Measurements from ENCODE around the gene KRT25. TPM values are rescaled to one million over a fixed set of nuclear protein-coding genes. Genes with fewer than 3 reads are reported as not detected.

Gene KRT25
- total RNA-seq, 1 donor = not detected

GRCh38 chr17:40779181-40779909 is 24.2 kb upstream of the KRT25 start:
- no peak for DNase-seq (ENCODE audit: insufficient read length, low spot score, missing footprints)
- Histone ChIP-seq H3K79me2 (ENCODE audit: insufficient read depth, low read length) (no peaks in the 10 kb centered on the region), H3K27ac (ENCODE audit: low read depth, low read length) (no peak overlapping the region), H4K20me1 (ENCODE audit: insufficient read depth, low read length) (no peaks in the 10 kb centered on the region), H3K36me3 (ENCODE audit: insufficient read depth, low read length) (no peaks in the 10 kb centered on the region), H3K27me3 (ENCODE audit: insufficient read depth, low read length) (peaks cover 48% of the 10 kb centered on the region), H3K9me3 (ENCODE audit: low read depth, low read length) (no peaks in the 10 kb centered on the region), H2AFZ (ENCODE audit: low read length) (no peak overlapping the region), H3K4me1 (ENCODE audit: insufficient read depth, low read length) (no peaks in the 10 kb centered on the region), H3K4me3 (ENCODE audit: insufficient read depth, low read length) (no peak overlapping the region), H3K4me2 (ENCODE audit: insufficient read depth, low read length) (no peak overlapping the region)
- TF ChIP-seq, protein P1, sequence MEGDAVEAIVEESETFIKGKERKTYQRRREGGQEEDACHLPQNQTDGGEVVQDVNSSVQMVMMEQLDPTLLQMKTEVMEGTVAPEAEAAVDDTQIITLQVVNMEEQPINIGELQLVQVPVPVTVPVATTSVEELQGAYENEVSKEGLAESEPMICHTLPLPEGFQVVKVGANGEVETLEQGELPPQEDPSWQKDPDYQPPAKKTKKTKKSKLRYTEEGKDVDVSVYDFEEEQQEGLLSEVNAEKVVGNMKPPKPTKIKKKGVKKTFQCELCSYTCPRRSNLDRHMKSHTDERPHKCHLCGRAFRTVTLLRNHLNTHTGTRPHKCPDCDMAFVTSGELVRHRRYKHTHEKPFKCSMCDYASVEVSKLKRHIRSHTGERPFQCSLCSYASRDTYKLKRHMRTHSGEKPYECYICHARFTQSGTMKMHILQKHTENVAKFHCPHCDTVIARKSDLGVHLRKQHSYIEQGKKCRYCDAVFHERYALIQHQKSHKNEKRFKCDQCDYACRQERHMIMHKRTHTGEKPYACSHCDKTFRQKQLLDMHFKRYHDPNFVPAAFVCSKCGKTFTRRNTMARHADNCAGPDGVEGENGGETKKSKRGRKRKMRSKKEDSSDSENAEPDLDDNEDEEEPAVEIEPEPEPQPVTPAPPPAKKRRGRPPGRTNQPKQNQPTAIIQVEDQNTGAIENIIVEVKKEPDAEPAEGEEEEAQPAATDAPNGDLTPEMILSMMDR (IDR thresholded peaks at IDR 0.05; ENCODE audit: extremely low read depth, low read depth, low read length) = no peak

DNA sequence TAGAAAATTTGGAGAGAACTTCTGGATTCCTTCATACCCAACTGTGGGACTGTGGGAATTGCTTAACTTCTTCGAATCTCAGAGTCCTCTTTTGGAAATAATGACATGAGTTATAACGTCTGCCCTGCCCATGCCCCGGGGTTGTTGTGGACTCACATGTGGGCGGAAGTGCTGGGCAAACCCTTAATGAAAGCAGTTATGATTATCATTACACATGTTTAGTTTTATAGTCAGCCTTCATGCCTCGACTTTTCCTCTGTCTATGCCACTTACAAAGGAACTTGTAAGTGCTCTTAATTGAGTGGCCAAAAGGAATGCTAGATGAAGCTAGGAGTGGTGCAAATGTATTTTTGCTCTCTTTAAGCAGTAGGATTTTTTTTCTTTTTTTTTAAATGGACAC is 23.3 kb upstream of the KRT25 start:
- H3K27ac ChIP-seq (ENCODE audit: low read depth, low read length) = no peak overlapping the region
- no peak overlapping the region for H3K4me3 ChIP-seq (ENCODE audit: insufficient read depth, low read length)
- DNase-seq (ENCODE audit: insufficient read length, low spot score, missing footprints) = no peak
- peaks cover 57% of the 10 kb centered on the region for H3K27me3 ChIP-seq (ENCODE audit: insufficient read depth, low read length)
- H4K20me1 ChIP-seq (ENCODE audit: insufficient read depth, low read length) = no peaks in the 10 kb centered on the region
- H3K4me1 ChIP-seq (ENCODE audit: insufficient read depth, low read length) = no peaks in the 10 kb centered on the region
- H2AFZ ChIP-seq (ENCODE audit: low read length) = no peak overlapping the region
- H3K79me2 ChIP-seq (ENCODE audit: insufficient read depth, low read length) = no peaks in the 10 kb centered on the region
- H3K9me3 ChIP-seq (ENCODE audit: low read depth, low read length) = no peaks in the 10 kb centered on the region
- TF ChIP-seq, protein P1 (IDR thresholded peaks at IDR 0.05; ENCODE audit: extremely low read depth, low read depth, low read length) = no peak
- H3K4me2 ChIP-seq (ENCODE audit: insufficient read depth, low read length) = no peak overlapping the region
- H3K36me3 ChIP-seq (ENCODE audit: insufficient read depth, low read length) = no peaks in the 10 kb centered on the region

DNA sequence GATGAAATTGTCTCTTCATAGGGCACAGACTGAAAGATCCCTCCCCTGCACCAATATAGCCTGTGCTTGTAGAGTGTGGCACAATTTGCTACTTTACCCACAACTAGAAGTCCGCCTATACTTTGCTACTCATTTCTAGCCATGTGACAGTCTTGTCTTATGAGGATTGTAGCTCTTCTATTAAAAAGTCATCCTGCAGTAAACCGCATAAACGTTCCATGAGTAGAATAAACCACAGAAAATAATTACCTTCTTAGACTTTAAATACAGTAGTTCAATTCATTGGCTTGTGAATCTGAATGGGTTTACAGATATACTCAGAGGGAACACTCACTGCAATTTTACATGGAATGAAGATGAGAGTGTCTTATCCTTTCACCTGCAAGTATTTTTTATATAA is 22.8 kb upstream of the KRT25 start:
- Histone ChIP-seq H3K4me1 (ENCODE audit: insufficient read depth, low read length) (no peaks in the 10 kb centered on the region), H3K27me3 (ENCODE audit: insufficient read depth, low read length) (peaks cover 62% of the 10 kb centered on the region), H3K27ac (ENCODE audit: low read depth, low read length) (no peak overlapping the region), H3K9me3 (ENCODE audit: low read depth, low read length) (no peaks in the 10 kb centered on the region), H3K4me3 (ENCODE audit: insufficient read depth, low read length) (no peak overlapping the region), H3K4me2 (ENCODE audit: insufficient read depth, low read length) (no peak overlapping the region), H4K20me1 (ENCODE audit: insufficient read depth, low read length) (no peaks in the 10 kb centered on the region), H2AFZ (ENCODE audit: low read length) (no peak overlapping the region), H3K79me2 (ENCODE audit: insufficient read depth, low read length) (no peaks in the 10 kb centered on the region), H3K36me3 (ENCODE audit: insufficient read depth, low read length) (no peaks in the 10 kb centered on the region)
- DNase-seq (ENCODE audit: insufficient read length, low spot score, missing footprints) = no peak
- TF ChIP-seq, protein P1 (IDR thresholded peaks at IDR 0.05; ENCODE audit: extremely low read depth, low read depth, low read length) = no peak

DNA sequence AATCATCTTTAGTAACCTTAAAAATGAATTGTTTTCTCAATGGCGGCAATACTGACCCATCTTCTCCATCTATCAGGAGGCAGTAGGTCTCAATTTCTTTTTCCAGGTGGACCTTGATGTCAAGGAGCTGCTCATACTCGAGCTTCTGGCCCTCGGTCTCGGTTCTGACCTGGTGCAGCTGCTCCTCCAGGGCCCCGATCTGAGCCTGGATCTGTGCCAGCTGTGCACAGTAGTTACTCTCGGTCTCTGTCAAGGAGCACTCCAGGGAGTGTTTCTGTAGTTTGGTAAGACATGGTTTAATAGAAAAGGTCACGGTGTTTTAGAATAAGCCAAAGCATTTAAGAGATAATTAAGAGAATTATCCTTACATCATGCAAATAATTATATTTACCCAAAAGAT is 22.3 kb upstream of the KRT25 start:
- H2AFZ ChIP-seq (ENCODE audit: low read length) = no peak overlapping the region
- no peaks in the 10 kb centered on the region for H3K9me3 ChIP-seq (ENCODE audit: low read depth, low read length)
- TF ChIP-seq, protein P1 (IDR thresholded peaks at IDR 0.05; ENCODE audit: extremely low read depth, low read depth, low read length) = no peak
- no peak overlapping the region for H3K4me3 ChIP-seq (ENCODE audit: insufficient read depth, low read length)
- no peaks in the 10 kb centered on the region for H3K79me2 ChIP-seq (ENCODE audit: insufficient read depth, low read length)
- no peak overlapping the region for H3K27ac ChIP-seq (ENCODE audit: low read depth, low read length)
- H3K4me1 ChIP-seq (ENCODE audit: insufficient read depth, low read length) = no peaks in the 10 kb centered on the region
- no peak overlapping the region for H3K4me2 ChIP-seq (ENCODE audit: insufficient read depth, low read length)
- no peaks in the 10 kb centered on the region for H4K20me1 ChIP-seq (ENCODE audit: insufficient read depth, low read length)
- no peak for DNase-seq (ENCODE audit: insufficient read length, low spot score, missing footprints)
- H3K27me3 ChIP-seq (ENCODE audit: insufficient read depth, low read length) = peaks cover 64% of the 10 kb centered on the region
- no peaks in the 10 kb centered on the region for H3K36me3 ChIP-seq (ENCODE audit: insufficient read depth, low read length)

All from osteoblast (primary cell).